ENCODE results near the gene PPFIBP1. TPM values are rescaled to one million over a fixed set of nuclear protein-coding genes. Genes with fewer than 3 reads are reported as not detected.

Gene PPFIBP1
- total RNA-seq, 1 donor from 2014 or later: 56.4 TPM

DNA sequence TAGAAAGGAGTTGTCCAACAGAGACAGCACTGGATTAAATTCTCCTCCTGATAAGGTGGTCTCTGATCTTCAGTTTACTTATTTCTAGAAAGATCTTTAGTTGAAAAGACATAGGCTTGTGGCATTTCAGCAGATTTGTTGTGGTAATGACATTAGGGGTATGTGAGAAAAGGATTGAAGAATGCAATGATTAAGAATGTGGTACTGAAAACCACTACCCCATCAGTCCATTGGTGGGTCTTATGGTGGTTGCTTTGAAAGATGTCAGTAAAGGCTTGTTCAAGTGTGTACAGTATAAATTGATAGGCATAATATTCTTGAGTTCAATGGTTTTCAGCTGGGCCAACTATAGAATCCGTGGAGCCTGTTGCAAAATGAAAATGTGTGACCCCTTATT is 10.8 kb downstream of the PPFIBP1 start:
- Histone ChIP-seq H3K27ac (peak overlapping the region; percentile 10 to 20), H3K36me3 (peaks cover 0 to 11% of the 10 kb centered on the region in 2 donors), H3K4me3 (no peak overlapping the region), H3K27me3 (no peaks in the 10 kb centered on the region), H3K4me1 (peaks cover 9 to 33% of the 10 kb centered on the region in 2 donors), H3K9me3 (no peaks in the 10 kb centered on the region)
- intact Hi-C loops (cut with DNase I): no loop called here
- DNase-seq (ENCODE audit: low spot score in 2 of 2): no peak
- TF ChIP-seq, protein P1, sequence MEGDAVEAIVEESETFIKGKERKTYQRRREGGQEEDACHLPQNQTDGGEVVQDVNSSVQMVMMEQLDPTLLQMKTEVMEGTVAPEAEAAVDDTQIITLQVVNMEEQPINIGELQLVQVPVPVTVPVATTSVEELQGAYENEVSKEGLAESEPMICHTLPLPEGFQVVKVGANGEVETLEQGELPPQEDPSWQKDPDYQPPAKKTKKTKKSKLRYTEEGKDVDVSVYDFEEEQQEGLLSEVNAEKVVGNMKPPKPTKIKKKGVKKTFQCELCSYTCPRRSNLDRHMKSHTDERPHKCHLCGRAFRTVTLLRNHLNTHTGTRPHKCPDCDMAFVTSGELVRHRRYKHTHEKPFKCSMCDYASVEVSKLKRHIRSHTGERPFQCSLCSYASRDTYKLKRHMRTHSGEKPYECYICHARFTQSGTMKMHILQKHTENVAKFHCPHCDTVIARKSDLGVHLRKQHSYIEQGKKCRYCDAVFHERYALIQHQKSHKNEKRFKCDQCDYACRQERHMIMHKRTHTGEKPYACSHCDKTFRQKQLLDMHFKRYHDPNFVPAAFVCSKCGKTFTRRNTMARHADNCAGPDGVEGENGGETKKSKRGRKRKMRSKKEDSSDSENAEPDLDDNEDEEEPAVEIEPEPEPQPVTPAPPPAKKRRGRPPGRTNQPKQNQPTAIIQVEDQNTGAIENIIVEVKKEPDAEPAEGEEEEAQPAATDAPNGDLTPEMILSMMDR (IDR thresholded peaks at IDR 0.05): no peak

GRCh38 chr12:27535318-27535717 is 11.3 kb downstream of the PPFIBP1 start:
- H3K4me3 ChIP-seq: no peak overlapping the region
- H3K4me1 ChIP-seq: peaks cover 9 to 33% of the 10 kb centered on the region in 2 donors
- H3K9me3 ChIP-seq: no peaks in the 10 kb centered on the region
- H3K27ac ChIP-seq: no peak overlapping the region
- peaks cover 0 to 11% of the 10 kb centered on the region in 2 donors for H3K36me3 ChIP-seq
- intact Hi-C loops (cut with DNase I): no loop called here
- TF ChIP-seq, protein P1 (IDR thresholded peaks at IDR 0.05): no peak
- no peak for DNase-seq (ENCODE audit: low spot score in 2 of 2)
- no peaks in the 10 kb centered on the region for H3K27me3 ChIP-seq

GRCh38 chr12:27537855-27538675 is 14.1 kb downstream of the PPFIBP1 start:
- peaks cover 15 to 49% of the 10 kb centered on the region in 2 donors for H3K4me1 ChIP-seq

DNA sequence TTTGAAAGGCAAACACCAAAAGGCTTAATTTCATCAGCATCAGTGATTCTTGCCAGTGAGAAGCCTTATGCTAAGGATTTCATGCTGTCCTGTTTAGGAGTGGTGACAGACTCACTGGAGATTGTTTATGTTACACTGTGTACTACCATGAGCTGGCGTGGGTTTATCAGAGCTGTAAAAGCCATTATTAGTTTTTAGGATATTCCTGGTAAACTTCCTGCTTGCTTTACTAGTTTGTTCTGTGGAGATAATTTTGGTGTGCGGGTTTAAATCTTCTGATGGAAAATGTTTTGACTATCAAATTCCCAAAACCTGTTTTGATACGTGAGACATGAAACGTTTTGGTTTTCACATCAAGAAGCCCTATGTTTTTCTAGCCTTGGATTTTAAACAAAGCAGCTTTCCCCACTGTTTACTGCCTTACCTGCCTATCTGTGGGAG is 15.2 kb downstream of the PPFIBP1 start:
- DNase-seq (ENCODE audit: low spot score in 2 of 2): no peak
- intact Hi-C loops (cut with DNase I): no loop called here
- H3K4me1 ChIP-seq: peaks cover 15 to 52% of the 10 kb centered on the region in 2 donors
- H3K36me3 ChIP-seq: peaks cover 0 to 11% of the 10 kb centered on the region in 2 donors
- H3K27me3 ChIP-seq: no peaks in the 10 kb centered on the region
- TF ChIP-seq, protein P1 (IDR thresholded peaks at IDR 0.05): no peak
- H3K4me3 ChIP-seq: no peak overlapping the region
- H3K9me3 ChIP-seq: no peaks in the 10 kb centered on the region
- peak overlapping the region; percentile 81 to 83 for H3K27ac ChIP-seq

More at GRCh38 chr12:27537855-27538675, 14.1 kb downstream of the PPFIBP1 start:
- Histone ChIP-seq H3K27ac (peak overlapping the region; percentile 81 to 83), H3K9me3 (no peaks in the 10 kb centered on the region), H3K27me3 (no peaks in the 10 kb centered on the region), H3K36me3 (peaks cover 0 to 11% of the 10 kb centered on the region in 2 donors), H3K4me3 (peak overlapping the region in 1 of 2 donors; percentile 30)
- DNase-seq (ENCODE audit: low spot score in 2 of 2): no peak
- intact Hi-C loops (cut with DNase I): no loop called here
- TF ChIP-seq, protein P1 (IDR thresholded peaks at IDR 0.05): no peak

GRCh38 chr12:27541031-27541719 is 17.2 kb downstream of the PPFIBP1 start:
- DNase-seq (ENCODE audit: low spot score in 2 of 2): no peak
- TF ChIP-seq, protein P1 (IDR thresholded peaks at IDR 0.05): no peak
- intact Hi-C loops (cut with DNase I): no loop called here
- Histone ChIP-seq H3K4me1 (peaks cover 18 to 66% of the 10 kb centered on the region in 2 donors), H3K9me3 (no peaks in the 10 kb centered on the region), H3K36me3 (peaks cover 0 to under 1% of the 10 kb centered on the region in 2 donors), H3K4me3 (no peak overlapping the region), H3K27me3 (no peaks in the 10 kb centered on the region), H3K27ac (peak overlapping the region in 1 of 2 donors; percentile 35)
